ENCODE measurements around the gene SEZ6.

The SEZ6 gene

GRCh38 chr17:28968914-28969295, 36.9 kb downstream of the SEZ6 start:
- no peak overlapping the region for H3K9ac ChIP-seq (ENCODE audit: low read depth, low read length)
- H4K20me1 ChIP-seq (ENCODE audit: insufficient read depth, low read length) = no peaks in the 10 kb centered on the region
- no peaks in the 10 kb centered on the region for H3K9me3 ChIP-seq (ENCODE audit: insufficient read depth, low read length, severe bottlenecking)
- no peaks in the 10 kb centered on the region for H3K4me1 ChIP-seq (ENCODE audit: insufficient read depth, low read length)
- no peak overlapping the region for H3K4me2 ChIP-seq (ENCODE audit: insufficient read depth, low read length)
- no peak for DNase-seq
- H3K4me3 ChIP-seq (ENCODE audit: low read depth in 1 of 2, low read length in 2 of 2) = no peak overlapping the region
- TF ChIP-seq, protein P1, sequence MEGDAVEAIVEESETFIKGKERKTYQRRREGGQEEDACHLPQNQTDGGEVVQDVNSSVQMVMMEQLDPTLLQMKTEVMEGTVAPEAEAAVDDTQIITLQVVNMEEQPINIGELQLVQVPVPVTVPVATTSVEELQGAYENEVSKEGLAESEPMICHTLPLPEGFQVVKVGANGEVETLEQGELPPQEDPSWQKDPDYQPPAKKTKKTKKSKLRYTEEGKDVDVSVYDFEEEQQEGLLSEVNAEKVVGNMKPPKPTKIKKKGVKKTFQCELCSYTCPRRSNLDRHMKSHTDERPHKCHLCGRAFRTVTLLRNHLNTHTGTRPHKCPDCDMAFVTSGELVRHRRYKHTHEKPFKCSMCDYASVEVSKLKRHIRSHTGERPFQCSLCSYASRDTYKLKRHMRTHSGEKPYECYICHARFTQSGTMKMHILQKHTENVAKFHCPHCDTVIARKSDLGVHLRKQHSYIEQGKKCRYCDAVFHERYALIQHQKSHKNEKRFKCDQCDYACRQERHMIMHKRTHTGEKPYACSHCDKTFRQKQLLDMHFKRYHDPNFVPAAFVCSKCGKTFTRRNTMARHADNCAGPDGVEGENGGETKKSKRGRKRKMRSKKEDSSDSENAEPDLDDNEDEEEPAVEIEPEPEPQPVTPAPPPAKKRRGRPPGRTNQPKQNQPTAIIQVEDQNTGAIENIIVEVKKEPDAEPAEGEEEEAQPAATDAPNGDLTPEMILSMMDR (IDR thresholded peaks at IDR 0.05; ENCODE audit: borderline replicate concordance, extremely low read depth, low read length, poor library complexity, severe bottlenecking) = no peak
- no peak for TF ChIP-seq EZH2 (IDR thresholded peaks at IDR 0.05; ENCODE audit: borderline replicate concordance, low read depth, low read length, severe bottlenecking)
- ATAC-seq (ENCODE audit: insufficient read depth, low read depth) = no peak
- H2AFZ ChIP-seq (ENCODE audit: low read depth, low read length) = no peak overlapping the region
- no peaks in the 10 kb centered on the region for H3K79me2 ChIP-seq (ENCODE audit: insufficient read depth, low read length)
- no peaks in the 10 kb centered on the region for H3K36me3 ChIP-seq (ENCODE audit: insufficient read depth, low read length)
- H3K27ac ChIP-seq (ENCODE audit: low read length) = no peak overlapping the region
- H3K27me3 ChIP-seq (ENCODE audit: insufficient read depth, low read length, poor library complexity) = peaks cover 11% of the 10 kb centered on the region

DNA sequence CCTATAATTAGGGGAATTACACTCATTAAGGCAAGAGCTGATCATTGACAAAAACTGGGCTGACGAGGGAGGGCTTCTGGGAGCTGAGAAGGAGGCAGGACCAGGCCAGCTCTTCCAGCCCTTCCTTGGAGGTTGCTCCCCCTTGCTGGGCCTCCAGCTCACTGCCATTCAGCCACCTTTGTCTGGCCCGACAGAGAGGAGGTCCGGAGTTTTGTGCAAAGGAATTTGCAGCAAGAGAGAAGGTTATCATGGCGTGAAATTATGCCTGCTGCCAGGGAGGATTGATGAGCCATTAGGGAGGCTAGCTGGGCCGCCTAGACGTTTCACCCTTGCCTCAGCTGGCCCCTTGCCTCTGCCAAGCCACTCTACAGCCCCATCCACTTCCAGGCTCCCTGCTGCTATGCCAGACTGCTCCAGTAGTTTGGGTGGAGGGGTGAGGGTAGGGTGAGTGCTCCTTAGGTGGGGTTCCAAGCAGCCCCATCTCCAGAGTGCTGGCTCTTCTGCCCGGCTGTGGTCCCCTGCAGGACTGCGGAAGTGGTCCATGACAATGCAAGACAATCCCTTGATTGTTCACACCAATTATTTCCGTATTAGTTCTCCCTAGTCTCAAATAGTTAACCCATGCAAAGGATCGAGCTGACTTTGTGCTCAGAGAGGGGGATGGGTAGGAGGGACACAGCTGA, 37.5 kb downstream of the SEZ6 start:
- Histone ChIP-seq H4K20me1 (ENCODE audit: insufficient read depth, low read length) (no peaks in the 10 kb centered on the region), H3K27ac (ENCODE audit: low read length) (no peak overlapping the region), H3K4me1 (ENCODE audit: insufficient read depth, low read length) (no peaks in the 10 kb centered on the region), H3K9ac (ENCODE audit: low read depth, low read length) (no peak overlapping the region), H3K4me3 (ENCODE audit: low read depth in 1 of 2, low read length in 2 of 2) (no peak overlapping the region), H3K9me3 (ENCODE audit: insufficient read depth, low read length, severe bottlenecking) (no peaks in the 10 kb centered on the region), H3K27me3 (ENCODE audit: insufficient read depth, low read length, poor library complexity) (peaks cover 9% of the 10 kb centered on the region), H3K4me2 (ENCODE audit: insufficient read depth, low read length) (no peak overlapping the region), H2AFZ (ENCODE audit: low read depth, low read length) (no peak overlapping the region), H3K36me3 (ENCODE audit: insufficient read depth, low read length) (no peaks in the 10 kb centered on the region), H3K79me2 (ENCODE audit: insufficient read depth, low read length) (no peaks in the 10 kb centered on the region)
- TF ChIP-seq, protein P1 (IDR thresholded peaks at IDR 0.05; ENCODE audit: borderline replicate concordance, extremely low read depth, low read length, poor library complexity, severe bottlenecking) = no peak
- no peak for TF ChIP-seq EZH2 (IDR thresholded peaks at IDR 0.05; ENCODE audit: borderline replicate concordance, low read depth, low read length, severe bottlenecking)
- no peak for DNase-seq
- ATAC-seq (ENCODE audit: insufficient read depth, low read depth) = no peak

- no peaks in the 10 kb centered on the region for H3K9me3 ChIP-seq (ENCODE audit: insufficient read depth, low read length, severe bottlenecking)
- H3K27me3 ChIP-seq (ENCODE audit: insufficient read depth, low read length, poor library complexity) = peaks cover 9% of the 10 kb centered on the region
- H3K36me3 ChIP-seq (ENCODE audit: insufficient read depth, low read length) = no peaks in the 10 kb centered on the region
- DNase-seq (no peak), ATAC-seq (ENCODE audit: insufficient read depth, low read depth) (no peak)
- H3K4me3 ChIP-seq (ENCODE audit: low read depth in 1 of 2, low read length in 2 of 2) = no peak overlapping the region
- no peak overlapping the region for H3K27ac ChIP-seq (ENCODE audit: low read length)
- H3K4me1 ChIP-seq (ENCODE audit: insufficient read depth, low read length) = no peaks in the 10 kb centered on the region
- no peak overlapping the region for H3K9ac ChIP-seq (ENCODE audit: low read depth, low read length)
- no peak for TF ChIP-seq EZH2 (IDR thresholded peaks at IDR 0.05; ENCODE audit: borderline replicate concordance, low read depth, low read length, severe bottlenecking)
- TF ChIP-seq, protein P1 (IDR thresholded peaks at IDR 0.05; ENCODE audit: borderline replicate concordance, extremely low read depth, low read length, poor library complexity, severe bottlenecking) = no peak
- no peaks in the 10 kb centered on the region for H3K79me2 ChIP-seq (ENCODE audit: insufficient read depth, low read length)
- no peak overlapping the region for H2AFZ ChIP-seq (ENCODE audit: low read depth, low read length)
- no peaks in the 10 kb centered on the region for H4K20me1 ChIP-seq (ENCODE audit: insufficient read depth, low read length)
- H3K4me2 ChIP-seq (ENCODE audit: insufficient read depth, low read length) = no peak overlapping the region
Measured at GRCh38 chr17:28967221-28968135, 38.4 kb downstream of the SEZ6 start.
